Measurements from ENCODE around the gene LIPA.
A peak's percentile ranks its signal among the peaks of the same experiment; 100 is the strongest.
"Not testable (repeated sequence)": the region's sequence is repeated elsewhere in the genome, so short reads cannot be mapped to it uniquely, and the experiment has no call there.

Gene LIPA

GRCh38 chr10:89269433-89270152 lies 18.0 kb upstream of the LIPA start:
- DNase-seq: no peak

GRCh38 chr10:89266721-89267453 lies 15.3 kb upstream of the LIPA start:
- DNase-seq: no peak

- DNase-seq: peak in 1 of 2 experiments; percentile 35
Observed at GRCh38 chr10:89263531-89263930, 12.0 kb upstream of the LIPA start.

- no peak for DNase-seq
Observed at GRCh38 chr10:89263091-89263490, 11.5 kb upstream of the LIPA start.

- DNase-seq: no peak
Observed at GRCh38 chr10:89262086-89263051, 10.8 kb upstream of the LIPA start.

GRCh38 chr10:89258881-89259280 lies 7.3 kb upstream of the LIPA start:
- DNase-seq: no peak

- no peak for DNase-seq
Observed at GRCh38 chr10:89257581-89257980, 6.0 kb upstream of the LIPA start.

- no peak for DNase-seq
Observed at GRCh38 chr10:89256962-89257361, 5.4 kb upstream of the LIPA start.

- no peak for DNase-seq
Observed at GRCh38 chr10:89256340-89256739, 4.8 kb upstream of the LIPA start.

GRCh38 chr10:89255793-89256192 lies 4.2 kb upstream of the LIPA start:
- DNase-seq: no peak

GRCh38 chr10:89255091-89255579 lies 3.6 kb upstream of the LIPA start:
- DNase-seq: not testable (repeated sequence)

GRCh38 chr10:89252225-89252585 lies 630 bp upstream of the LIPA start:
- DNase-seq: no peak

GRCh38 chr10:89250865-89251408 lies 638 bp downstream of the LIPA start:
- no peak for DNase-seq

- no peak for DNase-seq
Observed at GRCh38 chr10:89248990-89249389, 2.6 kb downstream of the LIPA start.

GRCh38 chr10:89247623-89248022 lies 4.0 kb downstream of the LIPA start:
- DNase-seq: not testable (repeated sequence)

GRCh38 chr10:89245802-89246201 lies 5.8 kb downstream of the LIPA start:
- DNase-seq: no peak

GRCh38 chr10:89242840-89243568 lies 8.6 kb downstream of the LIPA start:
- DNase-seq: no peak

- DNase-seq: no peak
Observed at GRCh38 chr10:89242345-89242684, 9.3 kb downstream of the LIPA start.

- DNase-seq: no peak
Observed at GRCh38 chr10:89241486-89242344, 9.9 kb downstream of the LIPA start.

- no peak for DNase-seq
Observed at GRCh38 chr10:89241026-89241425, 10.5 kb downstream of the LIPA start.

GRCh38 chr10:89240519-89240918 lies 11.1 kb downstream of the LIPA start:
- no peak for DNase-seq
